ENCODE measurements around the gene PI4K2A.
"Not testable (repeated sequence)": the region's sequence is repeated elsewhere in the genome, so short reads cannot be mapped to it uniquely, and the experiment has no call there.

Gene PI4K2A

GRCh38 chr10:97632949-97633884 is 7.3 kb upstream of the PI4K2A start, which contains the start of gene MORN4:
TSS of gene MORN4 (minus strand) at chr10:97633500. CDS start at chr10:97619653, 13,847 bp downstream.
- peak; percentile 94 for DNase-seq

- no peak for DNase-seq
These were observed 6.5 kb upstream of the PI4K2A start for GRCh38 chr10:97633921-97634320.

GRCh38 chr10:97635577-97635976 is 4.9 kb upstream of the PI4K2A start:
- no peak for DNase-seq

- DNase-seq, result not testable (repeated sequence)
These were observed 1.4 kb upstream of the PI4K2A start for GRCh38 chr10:97639090-97639489.

GRCh38 chr10:97640868-97641811 is 669 bp downstream of the PI4K2A start:
- no peak for DNase-seq

GRCh38 chr10:97642471-97643159 is 2.1 kb downstream of the PI4K2A start:
- DNase-seq, result not testable (repeated sequence)

- DNase-seq, result no peak
These were observed 3.0 kb downstream of the PI4K2A start for GRCh38 chr10:97643441-97643985.

GRCh38 chr10:97644936-97645335 is 4.5 kb downstream of the PI4K2A start:
- no peak for DNase-seq

GRCh38 chr10:97647556-97647955 is 7.1 kb downstream of the PI4K2A start:
- DNase-seq, result no peak

GRCh38 chr10:97648562-97649404 is 8.3 kb downstream of the PI4K2A start:
- no peak for DNase-seq

GRCh38 chr10:97649405-97649750 is 8.9 kb downstream of the PI4K2A start:
- not testable (repeated sequence) for DNase-seq

- DNase-seq, result peak; percentile 7
These were observed 10.3 kb downstream of the PI4K2A start for GRCh38 chr10:97650726-97651125.

GRCh38 chr10:97651773-97652172 is 11.3 kb downstream of the PI4K2A start:
- DNase-seq, result no peak

GRCh38 chr10:97656777-97657176 is 16.3 kb downstream of the PI4K2A start:
- DNase-seq, result no peak

- DNase-seq, result no peak
These were observed 19.1 kb downstream of the PI4K2A start for GRCh38 chr10:97659589-97659988.

- no peak for DNase-seq
These were observed 23.9 kb downstream of the PI4K2A start for GRCh38 chr10:97664282-97664850.

GRCh38 chr10:97666992-97667391 is 26.5 kb downstream of the PI4K2A start:
- DNase-seq, result no peak

- DNase-seq, result no peak
These were observed 27.0 kb downstream of the PI4K2A start for GRCh38 chr10:97667463-97667862.

- no peak for DNase-seq
These were observed 29.1 kb downstream of the PI4K2A start for GRCh38 chr10:97669571-97669970.

GRCh38 chr10:97673736-97674525 is 33.5 kb downstream of the PI4K2A start:
- DNase-seq, result no peak
